Natural killer cell treated with Interleukin-12 subunit alpha and Interleukin-12 subunit beta and Interleukin-15 and Interleukin-18, amount 100 ng/mL, for 72 hours (primary cell): Measurements from ENCODE around the gene SERPINA3. TPM values are rescaled to one million over a fixed set of nuclear protein-coding genes. Genes with fewer than 3 reads are reported as not detected.

Source experiments
- ATAC-seq, 2 donors: fragments of 150-1000 bp; cut with Tn5 transposase in 1 of 2; sonication (Bioruptor Pico), chemical (Tn5 transposase) in 1 of 2; 2 replicates each; pipeline ENCODE4 v1.10.0; 2021
- DNase-seq: peaks from one replicate; pipeline ENCODE4 v3.0.0; 2022; ENCODE audit warnings: low spot score
- H3K27ac Mint-ChIP-seq, 2 donors: 1 replicate in 1 of 2; 2 replicates in 1 of 2; pipeline ENCODE4 v1.8.0; 2022; ENCODE audit warnings: mixed read lengths in 2 of 2, mild to moderate bottlenecking in 1 of 2, moderate library complexity in 1 of 2
- H3K27me3 Mint-ChIP-seq, 2 donors: 1 replicate in 1 of 2; 2 replicates in 1 of 2; pipeline ENCODE4 v1.8.0; 2022; ENCODE audit warnings: mixed read lengths in 2 of 2
- H3K36me3 Mint-ChIP-seq: one replicate; pipeline ENCODE4 v1.8.0; 2022; ENCODE audit warnings: mixed read lengths
- H3K4me1 Mint-ChIP-seq, 2 donors: 1 replicate in 1 of 2; 2 replicates in 1 of 2; pipeline ENCODE4 v1.8.0; 2022; ENCODE audit warnings: low read depth in 2 of 2, mixed read lengths in 2 of 2, mild to moderate bottlenecking in 1 of 2
- H3K4me3 Mint-ChIP-seq: one replicate; pipeline ENCODE4 v1.8.0; 2022; ENCODE audit warnings: mixed read lengths
- H3K9me3 Mint-ChIP-seq: 2 replicates; pipeline ENCODE4 v1.8.0; 2022; ENCODE audit warnings: mixed read lengths
- total RNA-seq, 2 donors: library from RNA; stranded (reverse); gene quantifications; one replicate each; pipeline ENCODE4 v1.2.3, GENCODE V29; 2022

The SERPINA3 gene
- not detected for total RNA-seq

DNA sequence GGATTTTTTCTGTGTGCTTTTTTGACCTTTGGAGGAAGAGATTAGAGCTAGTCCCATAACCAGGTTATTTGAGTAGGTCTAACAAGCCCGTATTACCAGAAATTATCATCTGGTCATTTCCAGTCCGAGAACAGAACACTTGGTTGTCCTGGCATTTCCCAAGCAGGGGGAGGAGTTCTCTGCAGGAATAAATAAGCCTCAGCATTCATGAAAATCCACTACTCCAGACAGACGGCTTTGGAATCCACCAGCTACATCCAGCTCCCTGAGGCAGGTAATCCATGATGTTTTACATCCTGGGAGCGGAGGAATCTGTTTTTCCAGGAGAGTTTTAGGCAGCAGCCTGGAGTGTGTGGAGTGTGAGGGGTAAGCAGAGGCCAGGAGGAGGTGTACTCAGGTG lies at the start of gene SERPINA3:
Gene SERPINA3 (plus strand): TSS at position 218 of the 400 bp plus-strand sequence. CDS start 2,051 bp downstream, outside the sequence.
- no peak for DNase-seq
- H3K27ac Mint-ChIP-seq = no peak within 1 kb of the TSS
- H3K27me3 Mint-ChIP-seq = peaks cover 0 to 6% of the 10 kb centered on the region in 2 donors
- H3K4me3 Mint-ChIP-seq = no peak within 1 kb of the TSS
- no peaks in the 10 kb centered on the region for H3K9me3 Mint-ChIP-seq
- no peaks in the 10 kb centered on the region for H3K36me3 Mint-ChIP-seq
- ATAC-seq = no peak
- H3K4me1 Mint-ChIP-seq = no peaks in the 10 kb centered on the region

DNA sequence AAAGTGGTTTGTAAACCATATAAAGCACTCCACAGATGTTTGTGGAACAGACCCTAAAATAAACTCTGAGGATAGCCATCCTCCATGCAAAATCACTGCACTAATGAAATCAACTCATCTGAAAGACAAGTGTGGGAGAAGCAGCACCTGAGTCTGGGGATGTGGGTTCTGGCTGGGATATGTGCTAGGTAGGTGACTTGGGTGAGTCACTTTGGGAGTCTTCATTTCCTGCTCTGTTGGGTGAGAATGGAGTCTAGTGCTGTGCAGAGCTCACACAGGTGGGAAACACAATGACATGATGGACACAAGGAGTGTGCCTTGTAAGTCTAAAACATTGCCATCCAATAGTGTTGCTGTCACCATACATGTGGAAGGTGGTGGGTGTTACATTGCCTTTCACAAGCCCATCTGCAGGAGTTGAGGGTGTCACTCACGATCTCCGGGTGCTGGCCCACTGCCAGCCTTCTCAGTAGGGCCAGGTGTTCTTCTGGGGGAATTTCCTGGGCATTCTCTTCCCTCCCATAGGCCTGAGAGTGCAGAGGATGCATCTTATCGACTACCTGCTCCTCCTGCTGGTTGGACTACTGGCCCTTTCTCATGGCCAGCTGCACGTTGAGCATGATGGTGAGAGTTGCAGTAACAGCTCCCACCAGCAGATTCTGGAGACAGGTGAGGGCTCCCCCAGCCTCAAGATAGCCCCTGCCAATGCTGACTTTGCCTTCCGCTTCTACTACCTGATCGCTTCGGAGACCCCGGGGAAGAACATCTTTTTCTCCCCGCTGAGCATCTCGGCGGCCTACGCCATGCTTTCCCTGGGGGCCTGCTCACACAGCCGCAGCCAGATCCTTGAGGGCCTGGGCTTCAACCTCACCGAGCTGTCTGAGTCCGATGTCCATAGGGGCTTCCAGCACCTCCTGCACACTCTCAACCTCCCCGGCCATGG lies 49.0 kb upstream of the SERPINA3 start:
- Mint-ChIP-seq H3K27me3 (peaks cover 9 to 10% of the 10 kb centered on the region in 2 donors), H3K9me3 (no peaks in the 10 kb centered on the region), H3K27ac (no peak overlapping the region), H3K4me1 (no peaks in the 10 kb centered on the region), H3K4me3 (no peak overlapping the region), H3K36me3 (no peaks in the 10 kb centered on the region)
- peak; percentile 28 for DNase-seq
- no peak for ATAC-seq

DNA sequence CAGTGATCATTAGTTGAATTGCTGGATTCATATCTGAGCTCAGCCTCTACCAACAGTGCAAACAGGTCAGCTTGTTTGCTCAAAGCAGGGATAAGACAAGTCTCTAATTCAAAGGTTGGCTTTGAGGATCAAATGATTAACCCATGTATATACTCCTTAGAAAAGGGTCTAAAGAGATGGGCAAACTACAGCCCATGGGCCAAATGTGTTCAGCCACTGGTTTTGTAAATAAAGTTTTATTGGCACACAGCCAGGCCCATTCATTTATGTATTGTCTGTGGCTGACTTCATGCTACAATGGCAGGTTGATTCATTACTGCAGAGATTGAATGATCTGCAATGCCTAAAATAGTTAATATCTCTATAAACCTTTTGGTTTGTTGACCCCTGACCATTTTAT lies 47.8 kb upstream of the SERPINA3 start:
- Mint-ChIP-seq H3K27ac (no peak overlapping the region), H3K36me3 (no peaks in the 10 kb centered on the region), H3K4me3 (no peak overlapping the region), H3K9me3 (no peaks in the 10 kb centered on the region), H3K27me3 (peaks cover 9 to 10% of the 10 kb centered on the region in 2 donors), H3K4me1 (no peaks in the 10 kb centered on the region)
- DNase-seq (peak; percentile 1), ATAC-seq (no peak)

DNA sequence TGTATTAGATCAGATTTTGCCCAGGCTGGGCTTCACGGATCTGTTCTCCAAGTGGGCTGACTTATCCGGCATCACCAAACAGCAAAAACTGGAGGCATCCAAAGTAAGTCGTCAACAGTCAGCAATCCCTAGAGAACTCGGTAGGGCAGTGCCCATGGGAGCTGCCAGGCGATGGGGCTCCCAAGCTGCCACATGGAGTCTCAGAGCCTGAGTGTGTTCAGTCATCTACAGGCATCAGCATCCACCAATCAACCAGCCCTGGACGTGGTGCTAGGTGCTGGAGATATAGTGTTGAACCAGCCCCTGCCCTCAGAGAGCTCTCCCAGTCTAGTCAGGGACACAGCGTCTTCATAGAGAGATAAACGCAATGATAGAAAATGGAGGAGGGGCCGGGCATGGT lies 44.0 kb upstream of the SERPINA3 start:
- H3K36me3 Mint-ChIP-seq = no peaks in the 10 kb centered on the region
- H3K4me3 Mint-ChIP-seq = no peak overlapping the region
- H3K27ac Mint-ChIP-seq = no peak overlapping the region
- ATAC-seq = no peak
- no peaks in the 10 kb centered on the region for H3K9me3 Mint-ChIP-seq
- no peak for DNase-seq
- H3K27me3 Mint-ChIP-seq = peaks cover 10 to 11% of the 10 kb centered on the region in 2 donors
- no peaks in the 10 kb centered on the region for H3K4me1 Mint-ChIP-seq

DNA sequence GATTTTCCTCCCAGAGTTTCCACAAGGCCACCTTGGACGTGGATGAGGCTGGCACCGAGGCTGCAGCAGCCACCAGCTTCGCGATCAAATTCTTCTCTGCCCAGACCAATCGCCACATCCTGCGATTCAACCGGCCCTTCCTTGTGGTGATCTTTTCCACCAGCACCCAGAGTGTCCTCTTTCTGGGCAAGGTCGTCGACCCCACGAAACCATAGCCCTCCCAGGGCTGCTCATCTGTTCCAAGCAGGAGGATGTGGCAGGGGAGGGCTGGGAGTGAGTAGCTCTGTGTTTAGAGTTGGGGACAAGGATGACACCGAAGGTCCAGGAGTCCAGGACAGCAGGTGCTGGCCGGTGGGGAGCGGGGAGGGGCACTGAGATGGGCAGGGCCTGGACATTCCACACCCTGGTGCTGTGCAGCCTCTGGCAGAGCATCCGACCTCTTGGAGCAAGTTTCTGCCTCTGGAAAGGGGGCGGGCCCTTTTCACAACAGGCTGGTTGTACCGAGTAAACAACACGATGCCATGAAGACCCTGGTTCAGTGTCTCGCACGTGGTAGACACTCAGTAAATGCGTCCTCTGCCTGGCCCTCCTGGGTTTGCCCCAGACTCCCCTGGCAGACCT lies 42.7 kb upstream of the SERPINA3 start:
- Mint-ChIP-seq H3K9me3 (no peaks in the 10 kb centered on the region), H3K4me1 (no peaks in the 10 kb centered on the region), H3K36me3 (no peaks in the 10 kb centered on the region), H3K4me3 (no peak overlapping the region), H3K27me3 (peaks cover 7 to 10% of the 10 kb centered on the region in 2 donors), H3K27ac (no peak overlapping the region)
- no peak for ATAC-seq
- DNase-seq = no peak

DNA sequence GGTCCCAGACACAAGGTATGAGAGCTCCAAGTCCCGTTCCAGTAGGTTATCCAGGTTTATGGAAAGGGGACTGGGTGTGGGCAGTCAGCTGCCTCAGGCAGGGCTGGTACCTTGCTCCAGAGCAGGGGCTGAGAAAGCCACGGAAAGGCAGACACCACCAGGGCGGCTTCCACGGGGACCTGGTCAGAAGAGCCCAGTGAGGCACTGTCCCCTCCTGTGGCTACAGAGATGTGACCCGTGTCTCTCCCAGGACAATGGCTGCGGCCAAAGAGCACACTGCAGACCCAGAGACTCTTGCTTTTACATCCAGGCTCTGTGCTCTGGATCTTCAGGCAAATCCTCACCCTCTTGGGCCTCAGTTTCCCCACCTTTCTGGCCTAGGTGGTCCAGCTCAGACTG lies 42.2 kb upstream of the SERPINA3 start:
- H3K4me1 Mint-ChIP-seq = no peaks in the 10 kb centered on the region
- peaks cover 4 to 10% of the 10 kb centered on the region in 2 donors for H3K27me3 Mint-ChIP-seq
- no peaks in the 10 kb centered on the region for H3K9me3 Mint-ChIP-seq
- ATAC-seq = peak in 1 of 2 donors; percentile 10
- DNase-seq = no peak
- H3K36me3 Mint-ChIP-seq = no peaks in the 10 kb centered on the region
- H3K4me3 Mint-ChIP-seq = no peak overlapping the region
- no peak overlapping the region for H3K27ac Mint-ChIP-seq

DNA sequence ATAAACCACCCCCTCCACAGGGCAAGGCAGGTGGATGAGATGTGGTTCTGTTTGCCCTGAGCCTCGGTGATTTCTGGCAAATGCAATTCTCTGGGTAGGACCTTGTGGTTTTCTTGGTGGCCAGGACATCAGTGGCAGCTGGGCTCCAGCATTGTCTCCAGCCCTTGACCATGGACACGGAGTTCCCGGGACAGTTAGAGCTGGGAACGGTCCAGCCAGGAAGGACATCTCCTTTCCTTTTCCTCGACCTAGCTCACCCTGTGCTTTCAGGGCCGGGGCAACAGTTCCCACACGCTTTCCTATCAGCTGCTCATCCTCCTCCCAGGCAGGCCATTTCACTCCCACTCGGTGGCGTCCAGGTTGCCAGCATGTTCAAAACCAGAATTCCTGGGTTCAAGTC lies 41.8 kb upstream of the SERPINA3 start:
- ATAC-seq = no peak
- no peak overlapping the region for H3K4me3 Mint-ChIP-seq
- no peak overlapping the region for H3K27ac Mint-ChIP-seq
- no peaks in the 10 kb centered on the region for H3K4me1 Mint-ChIP-seq
- H3K27me3 Mint-ChIP-seq = peaks cover 4 to 10% of the 10 kb centered on the region in 2 donors
- H3K36me3 Mint-ChIP-seq = no peaks in the 10 kb centered on the region
- H3K9me3 Mint-ChIP-seq = no peaks in the 10 kb centered on the region
- no peak for DNase-seq

DNA sequence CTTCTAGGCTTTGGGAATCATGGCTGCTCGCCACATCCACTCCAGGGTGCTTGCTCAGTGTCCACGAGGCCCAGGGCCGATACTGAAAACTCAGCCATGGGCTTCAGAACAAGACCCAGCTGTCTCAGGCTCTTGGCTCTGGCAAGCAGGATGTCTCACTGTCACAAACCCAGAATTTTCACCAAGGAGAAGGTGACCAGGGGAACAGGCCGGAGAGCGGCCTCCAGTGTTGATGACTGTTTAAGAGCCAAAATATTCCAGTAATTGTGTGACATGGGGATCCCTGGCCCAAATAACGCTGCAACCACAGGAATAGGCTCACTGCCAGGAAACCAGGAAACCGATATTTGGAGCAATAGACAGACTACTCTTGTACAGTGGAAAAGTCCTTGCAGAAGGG lies 40.8 kb upstream of the SERPINA3 start:
- ATAC-seq (no peak), DNase-seq (no peak)
- Mint-ChIP-seq H3K4me1 (no peaks in the 10 kb centered on the region), H3K27ac (no peak overlapping the region), H3K4me3 (no peak overlapping the region), H3K36me3 (no peaks in the 10 kb centered on the region), H3K9me3 (no peaks in the 10 kb centered on the region), H3K27me3 (peaks cover 3 to 4% of the 10 kb centered on the region in 2 donors)

DNA sequence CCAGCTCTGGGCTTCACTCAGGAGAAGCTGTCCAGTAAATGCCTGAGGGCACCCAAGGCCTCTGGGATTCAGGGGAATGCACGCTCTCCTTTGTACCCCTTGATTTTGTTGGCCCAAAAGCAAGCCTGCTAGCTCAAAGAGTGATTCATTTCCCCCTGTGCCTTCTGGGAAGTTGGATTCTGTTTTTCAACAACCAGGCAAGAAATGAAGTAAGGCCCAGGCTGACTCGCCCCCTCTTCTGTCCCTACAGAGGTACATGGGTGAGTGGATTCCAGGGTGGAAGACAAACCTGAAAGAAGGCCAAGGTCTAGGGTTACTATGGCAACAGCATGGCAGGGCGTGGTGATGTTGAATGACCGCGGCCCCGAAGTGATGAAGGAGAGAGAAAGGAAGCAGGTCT lies 40.2 kb upstream of the SERPINA3 start:
- Mint-ChIP-seq H3K9me3 (no peaks in the 10 kb centered on the region), H3K27me3 (peaks cover 0 to 2% of the 10 kb centered on the region in 2 donors), H3K4me3 (no peak overlapping the region), H3K36me3 (no peaks in the 10 kb centered on the region), H3K27ac (no peak overlapping the region), H3K4me1 (no peaks in the 10 kb centered on the region)
- ATAC-seq (no peak), DNase-seq (no peak)

DNA sequence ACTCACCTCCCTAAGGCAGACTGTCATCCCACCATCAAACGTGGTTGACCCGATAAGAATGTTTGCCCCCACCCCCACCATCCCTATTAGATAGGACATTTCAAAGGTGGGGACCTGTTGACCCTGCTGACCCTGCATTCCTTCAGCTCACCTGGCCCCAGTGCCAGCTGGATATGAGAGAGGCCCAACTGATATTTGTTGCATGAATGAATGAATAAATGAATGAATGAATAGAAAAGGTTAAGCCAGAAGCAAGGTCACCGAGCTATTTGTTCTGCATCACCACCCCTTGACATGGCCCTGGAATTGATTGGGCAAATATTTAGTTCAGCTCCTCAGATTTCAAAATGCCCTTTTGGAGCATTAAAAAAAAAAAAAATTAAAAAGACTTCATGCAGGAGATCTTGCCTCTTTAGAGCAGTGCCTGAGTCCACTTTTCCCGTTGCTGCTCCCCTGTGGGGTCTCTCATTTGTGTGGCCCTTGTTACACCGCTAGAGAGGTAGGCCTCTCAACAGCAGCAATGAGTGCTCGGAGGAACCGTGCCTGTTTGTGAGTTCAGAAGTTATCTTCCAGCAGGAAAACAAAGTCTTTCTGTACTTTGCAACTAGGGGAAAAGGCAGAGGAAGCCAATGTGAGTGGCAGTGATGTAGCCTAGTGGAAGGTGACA lies 39.4 kb upstream of the SERPINA3 start:
- H3K36me3 Mint-ChIP-seq = no peaks in the 10 kb centered on the region
- no peak for ATAC-seq
- H3K4me1 Mint-ChIP-seq = no peaks in the 10 kb centered on the region
- H3K27ac Mint-ChIP-seq = no peak overlapping the region
- DNase-seq = no peak
- H3K9me3 Mint-ChIP-seq = no peaks in the 10 kb centered on the region
- no peak overlapping the region for H3K4me3 Mint-ChIP-seq
- peaks cover 0 to 2% of the 10 kb centered on the region in 2 donors for H3K27me3 Mint-ChIP-seq

DNA sequence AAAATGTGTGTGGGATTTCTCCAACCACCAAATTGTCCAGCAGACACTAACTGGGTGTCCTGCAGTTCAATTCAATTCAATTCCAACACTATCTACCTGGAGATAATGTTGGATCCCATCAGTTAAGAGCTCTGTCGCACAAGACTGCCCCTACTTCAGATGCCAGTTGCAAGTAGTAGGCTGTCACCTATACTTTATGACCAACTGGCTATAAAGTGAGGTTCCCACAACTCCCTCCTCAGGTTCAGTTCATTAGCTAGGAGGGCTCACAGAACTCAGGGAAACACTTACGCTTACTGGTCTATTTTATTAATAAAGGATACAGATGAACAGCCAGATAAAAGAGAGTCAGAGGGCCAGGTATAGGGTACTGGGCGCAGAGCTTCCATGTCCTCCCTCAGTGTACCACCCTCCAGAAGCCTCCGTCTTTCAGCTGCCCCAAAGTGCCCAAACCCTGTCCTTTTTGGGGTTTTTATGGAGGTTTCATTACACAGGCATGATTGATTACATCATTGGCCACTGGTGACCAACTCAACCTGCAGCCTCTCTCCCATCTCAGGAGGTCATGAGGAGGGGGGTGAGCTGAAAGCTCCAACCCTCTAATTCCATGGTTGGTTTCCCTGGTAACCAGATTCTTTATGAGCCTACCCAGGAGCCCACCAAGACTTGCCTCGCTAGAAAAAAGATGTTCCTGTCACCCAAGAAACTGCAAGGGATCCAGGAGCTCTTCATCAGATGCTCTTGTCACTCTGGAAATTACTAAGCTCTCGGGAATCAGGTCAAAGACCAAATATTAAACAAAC lies 38.5 kb upstream of the SERPINA3 start:
- ATAC-seq = no peak
- DNase-seq = no peak
- Mint-ChIP-seq H3K4me1 (no peaks in the 10 kb centered on the region), H3K27ac (no peak overlapping the region), H3K4me3 (no peak overlapping the region), H3K9me3 (no peaks in the 10 kb centered on the region), H3K27me3 (peaks cover 0 to 2% of the 10 kb centered on the region in 2 donors), H3K36me3 (no peaks in the 10 kb centered on the region)

DNA sequence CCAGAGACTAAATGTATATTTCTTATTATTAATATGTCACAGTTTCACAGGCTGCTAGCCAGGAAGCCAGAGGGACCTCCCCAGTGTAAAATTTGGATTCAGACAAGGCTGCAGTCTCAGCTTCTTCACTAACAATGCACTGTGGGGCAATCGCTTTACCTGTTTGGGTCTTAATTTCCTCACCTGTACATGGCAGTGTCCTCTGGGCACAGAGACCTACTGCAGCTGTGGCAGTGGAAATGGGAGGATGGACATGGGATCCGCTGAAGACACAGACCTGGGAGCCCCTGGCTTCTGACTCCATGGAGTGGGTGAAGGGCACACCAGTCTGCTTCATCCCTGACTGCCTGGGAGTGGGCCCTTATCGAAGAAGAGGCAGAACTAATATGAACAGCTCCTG lies 37.9 kb upstream of the SERPINA3 start:
- no peak overlapping the region for H3K4me3 Mint-ChIP-seq
- peaks cover 0 to 3% of the 10 kb centered on the region in 2 donors for H3K27me3 Mint-ChIP-seq
- no peaks in the 10 kb centered on the region for H3K36me3 Mint-ChIP-seq
- no peaks in the 10 kb centered on the region for H3K9me3 Mint-ChIP-seq
- no peak for ATAC-seq
- H3K27ac Mint-ChIP-seq = no peak overlapping the region
- no peaks in the 10 kb centered on the region for H3K4me1 Mint-ChIP-seq
- no peak for DNase-seq
